ENCODE measurements around the gene THPO.

- no peak for TF ChIP-seq FOXP1 (CRISPR knock-in tag; IDR thresholded peaks at IDR 0.05; ENCODE audit: borderline replicate concordance)
- TF ChIP-seq GTF2I (CRISPR knock-in tag; conservative IDR thresholded peaks at IDR 0.05), result no peak
- TF ChIP-seq E2F4 (CRISPR knock-in tag; IDR thresholded peaks at IDR 0.05; ENCODE audit: borderline replicate concordance, low read depth), result no peak
- TF ChIP-seq CTCF (IDR thresholded peaks at IDR 0.05), result no peak
- TF ChIP-seq NR2C2 (CRISPR knock-in tag; IDR thresholded peaks at IDR 0.05), result no peak
- TF ChIP-seq ZNF416 (CRISPR knock-in tag; IDR thresholded peaks at IDR 0.05), result no peak
- TF ChIP-seq ATF6 (CRISPR knock-in tag; IDR thresholded peaks at IDR 0.05), result no peak
- TF ChIP-seq ZNF512 (CRISPR knock-in tag; IDR thresholded peaks at IDR 0.05; ENCODE audit: borderline replicate concordance), result no peak
- no peak for TF ChIP-seq JUN (CRISPR knock-in tag; IDR thresholded peaks at IDR 0.05)
Observed at GRCh38 chr3:184388936-184389230, 10.9 kb upstream of the THPO start.
